K562 (cell line): Measurements from ENCODE around the gene CUTA. TPM values are rescaled to one million over a fixed set of nuclear protein-coding genes. Genes with fewer than 3 reads are reported as not detected.

Experiments used
- BCLAF1 ChIP-seq, 2 experiments: fragments of 450-650 bp in 1 of 2; IDR thresholded peaks; 2 replicates each; pipeline ENCODE4 v1.6.1; 2011 to 2017; ENCODE audit warnings: low read depth in 2 of 2, antibody characterized with exemption in 1 of 2, borderline replicate concordance in 1 of 2, low read length in 1 of 2, mild to moderate bottlenecking in 1 of 2, mixed read lengths in 1 of 2; ENCODE audit not compliant: control insufficient read depth in 1 of 2
- E2F5 ChIP-seq: sonication (generic); formaldehyde crosslinking; IDR thresholded peaks from 2 replicates; pipeline ENCODE4 v1.8.0; 2022; ENCODE audit warnings: mild to moderate bottlenecking, missing genetic modification reagents
- GTF2F1 ChIP-seq: IDR thresholded peaks from 2 replicates; pipeline ENCODE4 v1.6.1; 2011; ENCODE audit warnings: low read depth, low read length, improper control_type of control experiment
- PKNOX1 ChIP-seq: fragments of 450-650 bp; IDR thresholded peaks from 2 replicates; pipeline ENCODE4 v1.6.1; 2016
- POU5F1 ChIP-seq: fragments of 150-350 bp; IDR thresholded peaks from 2 replicates; pipeline ENCODE4 v1.6.1; 2014; ENCODE audit warnings: borderline replicate concordance, low read length, low read depth, mild to moderate bottlenecking; ENCODE audit not compliant: partially characterized antibody
- ZFP36 ChIP-seq: fragments of 150-350 bp; IDR thresholded peaks from 2 replicates; pipeline ENCODE4 v1.6.1; 2018; ENCODE audit warnings: low read length, low read depth; ENCODE audit not compliant: partially characterized antibody
- ZNF318 ChIP-seq, 2 experiments: fragments of 450-650 bp; IDR thresholded peaks; 2 replicates each; pipeline ENCODE4 v1.6.1; 2016; ENCODE audit warnings: mild to moderate bottlenecking in 2 of 2, borderline replicate concordance in 1 of 2, low read depth in 1 of 2, moderate library complexity in 1 of 2
- ZNF347 ChIP-seq: fragments of 450-650 bp; formaldehyde crosslinking; IDR thresholded peaks from 2 replicates; pipeline ENCODE4 v1.4.0; 2020; ENCODE audit warnings: low read depth, mild to moderate bottlenecking, moderate library complexity
- ZNF583 ChIP-seq: fragments of 250-450 bp; sonication (Bioruptor Pico); IDR thresholded peaks from 2 replicates; pipeline ENCODE4 v1.4.0; 2020
- ZNF589 ChIP-seq: fragments of 200-800 bp; sonication (Bioruptor generic); IDR thresholded peaks from 2 replicates; pipeline ENCODE4 v1.6.1; 2016; ENCODE audit warnings: low read depth, missing genetic modification characterization, missing compliant biosample characterization
- polyA plus RNA-seq, 8 experiments: library from polyadenylated mRNA; depleted of rRNA in 4 of 8; stranded (reverse) in 5 of 8; unstranded in 3 of 8; fragments of >200 nt; fragmentation: Nextera tagmentation in 2 of 8; fragmentation: Illumina TruSeq in 1 of 8; extraction: Ambion mirVana in 2 of 8; extraction: Trizol in 1 of 8; gene quantifications; 2 replicates each; pipeline versions ENCODE4 v1.2.1 to v1.2.3, GENCODE V29; 2011 to 2014; ENCODE audit warnings: inconsistent platforms in 1 of 8, missing spikeins in 1 of 8
- total RNA-seq, 7 experiments: library from RNA; depleted of rRNA in 6 of 7; stranded (reverse); fragments of >200 nt in 6 of 7; fragmentation: Illumina TruSeq in 2 of 7; extraction: Trizol in 2 of 7; gene quantifications; 2 replicates each; pipeline versions ENCODE4 v1.2.1 to v1.2.3, GENCODE V29; 2011 to 2021; ENCODE audit warnings: low replicate concordance in 1 of 7

Gene CUTA
- total and polyA plus RNA-seq, 9 of the 15 experiments (the other 6 are each of a cell fraction or from before 2014, with no cell fraction given): 166 to 682 (median 310) TPM

- TF ChIP-seq ZNF589: peak; percentile 88
- peak; percentile 90 for TF ChIP-seq PKNOX1
- 0 out of 2 replicates have a peak, but pooled peaks have one; percentile 29 for TF ChIP-seq E2F5 (CRISPR knock-in tag)
- TF ChIP-seq ZFP36: no peak
- no peak for TF ChIP-seq POU5F1
- 0 out of 2 replicates have a peak, but pooled peaks have one; percentile 32 for TF ChIP-seq GTF2F1
- peak; percentile 60 for TF ChIP-seq ZNF583 (CRISPR knock-in tag)
- TF ChIP-seq BCLAF1 (IDR thresholded peaks at IDR 0.05; ENCODE audit: borderline replicate concordance in 1 of 2, control insufficient read depth in 1 of 2, low read depth in 2 of 2, low read length in 1 of 2): 0 out of 4 replicates have a peak, but pooled peaks of 1 of the 2 experiments have one; percentile 56
- TF ChIP-seq ZNF347 (CRISPR knock-in tag): no peak
- peak in 1 of 2 experiments; percentile 74; a peak in 1 of 4 replicates for TF ChIP-seq ZNF318 (IDR thresholded peaks at IDR 0.05; ENCODE audit: borderline replicate concordance in 1 of 2, low read depth in 1 of 2)
Measured at GRCh38 chr6:33417903-33418689, at the start of gene CUTA (continued).
